Kasumi-1 (cell line): ENCODE data around the gene LINGO1.

ENCODE experiments used
- DNase-seq, 2 experiments: peaks; one replicate each; lab custom pipeline; 2025; lab: John Stamatoyannopoulos, UW

The LINGO1 gene

GRCh38 chr15:77617476-77618230 lies 15.1 kb downstream of the LINGO1 start:
- DNase-seq: peak; percentile 9 to 17

- no peak for DNase-seq
These were observed 16.6 kb downstream of the LINGO1 start for GRCh38 chr15:77616072-77616471.

- no peak for DNase-seq
These were observed 17.2 kb downstream of the LINGO1 start for GRCh38 chr15:77615472-77615871.

GRCh38 chr15:77614251-77614806 lies 18.4 kb downstream of the LINGO1 start:
- no peak for DNase-seq

GRCh38 chr15:77613814-77614213 lies 18.9 kb downstream of the LINGO1 start:
- DNase-seq: no peak

GRCh38 chr15:77612958-77613601 lies 19.6 kb downstream of the LINGO1 start:
- no peak for DNase-seq

- DNase-seq: no peak
These were observed 20.9 kb downstream of the LINGO1 start for GRCh38 chr15:77611767-77612166.

GRCh38 chr15:77610731-77611130 lies 22.0 kb downstream of the LINGO1 start:
- DNase-seq: no peak

GRCh38 chr15:77609558-77609957 lies 23.2 kb downstream of the LINGO1 start:
- DNase-seq: no peak

GRCh38 chr15:77608774-77609173 lies 23.9 kb downstream of the LINGO1 start:
- DNase-seq: no peak

GRCh38 chr15:77607894-77608261 lies 24.8 kb downstream of the LINGO1 start:
- DNase-seq: no peak

GRCh38 chr15:77607111-77607893 lies 25.4 kb downstream of the LINGO1 start:
- no peak for DNase-seq

GRCh38 chr15:77606142-77607034 lies 26.3 kb downstream of the LINGO1 start:
- no peak for DNase-seq

- no peak for DNase-seq
These were observed 27.2 kb downstream of the LINGO1 start for GRCh38 chr15:77605547-77605946.

- DNase-seq: no peak
These were observed 27.7 kb downstream of the LINGO1 start for GRCh38 chr15:77604973-77605372.

- DNase-seq: no peak
These were observed 28.9 kb downstream of the LINGO1 start for GRCh38 chr15:77603611-77604336.

- no peak for DNase-seq
These were observed 29.9 kb downstream of the LINGO1 start for GRCh38 chr15:77602800-77603199.

GRCh38 chr15:77599899-77600298 lies 32.8 kb downstream of the LINGO1 start:
- no peak for DNase-seq

GRCh38 chr15:77599357-77599756 lies 33.4 kb downstream of the LINGO1 start:
- no peak for DNase-seq

- DNase-seq: no peak
These were observed 34.1 kb downstream of the LINGO1 start for GRCh38 chr15:77598644-77599043.
